ACC112 (cell line): ENCODE data around the gene TOX2.

ENCODE experiments used
- H2AFZ ChIP-seq: fragments of 200-600 bp; sonication (generic); one replicate; pipeline ENCODE4 v1.6.0; 2017; ENCODE audit warnings: antibody characterized with exemption, low read length; ENCODE audit not compliant: unreplicated experiment
- H3K27ac ChIP-seq: fragments of 200-600 bp; sonication (generic); 2 replicates; pipeline ENCODE4 v1.5.1; 2014; ENCODE audit warnings: low read depth, mild to moderate bottlenecking, antibody characterized with exemption, low read length, moderate library complexity
- H3K27me3 ChIP-seq: fragments of 200-600 bp; sonication (generic); 2 replicates; pipeline ENCODE4 v1.6.1; 2014; ENCODE audit warnings: mild to moderate bottlenecking, antibody characterized with exemption, low read length, moderate library complexity, mixed read lengths; ENCODE audit not compliant: insufficient read depth
- H3K36me3 ChIP-seq: fragments of 200-600 bp; sonication (generic); 2 replicates; pipeline ENCODE4 v1.6.1; 2016; ENCODE audit warnings: mild to moderate bottlenecking, antibody characterized with exemption, low read length, moderate library complexity, mixed read lengths; ENCODE audit not compliant: insufficient read depth
- H3K4me1 ChIP-seq: fragments of 200-600 bp; sonication (generic); one replicate; pipeline ENCODE4 v1.6.1; 2016; ENCODE audit warnings: low read length, mixed read lengths; ENCODE audit not compliant: insufficient read depth, unreplicated experiment, control insufficient read depth
- H3K4me3 ChIP-seq: fragments of 200-600 bp; sonication (generic); 2 replicates; pipeline ENCODE4 v1.5.1; 2014; ENCODE audit warnings: mild to moderate bottlenecking, low read depth, low read length
- H3K79me2 ChIP-seq: fragments of 200-600 bp; sonication (generic); one replicate; pipeline ENCODE4 v1.6.0; 2016; ENCODE audit warnings: low read length; ENCODE audit not compliant: control insufficient read depth, unreplicated experiment, insufficient read depth

The TOX2 gene

GRCh38 chr20:44072384-44072783 is 157.7 kb downstream of the TOX2 start:
- peaks cover 2% of the 10 kb centered on the region; the same call in 1 of the 2 replicates for H3K27me3 ChIP-seq
- H3K36me3 ChIP-seq: no peaks in the 10 kb centered on the region
- peaks cover 6% of the 10 kb centered on the region for H3K4me1 ChIP-seq
- no peak overlapping the region for H2AFZ ChIP-seq
- no peak overlapping the region for H3K27ac ChIP-seq
- no peaks in the 10 kb centered on the region for H3K79me2 ChIP-seq
- H3K4me3 ChIP-seq: no peak overlapping the region

GRCh38 chr20:44073011-44073674 is 158.5 kb downstream of the TOX2 start:
- Histone ChIP-seq H3K4me1 (peaks cover 6% of the 10 kb centered on the region), H3K27me3 (peaks cover 2% of the 10 kb centered on the region; the same call in 1 of the 2 replicates), H3K79me2 (no peaks in the 10 kb centered on the region), H3K4me3 (no peak overlapping the region), H2AFZ (no peak overlapping the region), H3K36me3 (no peaks in the 10 kb centered on the region), H3K27ac (no peak overlapping the region)

DNA sequence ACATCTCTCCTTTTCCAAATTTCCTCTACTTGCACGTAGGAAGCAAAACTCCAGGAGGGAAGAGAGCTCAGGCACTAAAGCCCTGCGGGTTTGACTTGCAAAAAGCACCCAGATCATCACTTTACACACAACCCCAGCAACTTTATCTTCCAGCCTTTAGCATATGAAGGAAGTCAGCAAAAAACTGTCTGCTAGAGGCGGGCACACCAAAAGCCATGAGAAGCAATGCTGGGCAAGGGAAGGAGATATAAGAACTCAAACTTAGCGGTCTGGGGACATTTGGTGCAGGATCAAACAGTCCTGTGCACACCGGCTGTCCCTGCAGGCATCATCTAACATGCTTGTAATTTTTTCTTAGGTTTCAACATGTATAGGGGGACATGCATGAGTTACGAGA is 159.0 kb downstream of the TOX2 start:
- no peaks in the 10 kb centered on the region for H3K79me2 ChIP-seq
- peaks cover 6% of the 10 kb centered on the region for H3K4me1 ChIP-seq
- H2AFZ ChIP-seq: no peak overlapping the region
- H3K27ac ChIP-seq: no peak overlapping the region
- no peaks in the 10 kb centered on the region for H3K36me3 ChIP-seq
- H3K4me3 ChIP-seq: no peak overlapping the region
- peaks cover 2% of the 10 kb centered on the region; the same call in 1 of the 2 replicates for H3K27me3 ChIP-seq

DNA sequence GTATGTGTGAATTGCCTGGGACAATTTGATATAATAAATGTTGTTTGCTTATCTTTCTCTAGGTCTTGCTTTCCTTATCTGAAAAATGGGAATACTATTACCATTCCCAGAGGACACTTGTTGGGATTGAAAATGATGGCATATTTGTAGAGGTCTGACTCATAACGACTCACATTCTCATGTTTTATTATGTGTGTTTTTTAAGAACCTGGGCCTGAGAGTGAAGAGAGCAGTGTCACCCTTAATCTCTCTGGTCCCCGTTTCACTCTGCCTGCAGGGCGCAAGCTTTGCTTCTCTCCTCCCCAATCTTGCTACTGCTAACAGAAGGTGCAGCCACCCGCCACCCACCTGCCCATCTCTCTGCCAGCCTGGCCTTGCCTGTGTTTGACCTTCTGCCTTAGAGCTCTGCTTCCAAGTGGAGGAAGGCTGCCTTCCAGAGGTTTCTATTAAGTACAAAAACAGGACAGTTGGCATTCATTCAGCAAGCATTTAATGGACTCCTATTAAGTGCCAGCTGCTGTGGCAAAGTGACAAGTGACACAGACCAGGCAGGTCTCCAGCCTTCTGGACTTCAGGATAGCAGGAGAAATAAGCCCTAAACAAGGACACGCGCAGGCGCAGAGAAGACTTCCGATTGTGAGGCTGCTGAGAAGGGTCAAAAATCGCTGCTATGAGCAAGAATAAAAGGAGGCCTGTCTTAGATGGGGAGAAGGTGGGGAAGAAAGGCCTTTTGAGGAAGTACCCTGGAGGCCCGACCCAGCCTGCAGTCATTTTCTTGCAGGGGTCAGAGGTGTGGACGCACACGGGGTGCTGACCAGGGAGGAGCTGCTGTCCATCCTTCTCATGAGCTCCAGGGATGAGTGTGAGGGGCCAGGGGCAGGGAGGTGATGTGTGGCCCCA is 159.8 kb downstream of the TOX2 start:
- peaks cover 6% of the 10 kb centered on the region for H3K4me1 ChIP-seq
- peaks cover 2% of the 10 kb centered on the region; the same call in 1 of the 2 replicates for H3K27me3 ChIP-seq
- no peak overlapping the region for H3K27ac ChIP-seq
- H3K79me2 ChIP-seq: no peaks in the 10 kb centered on the region
- H3K4me3 ChIP-seq: no peak overlapping the region
- H2AFZ ChIP-seq: no peak overlapping the region
- H3K36me3 ChIP-seq: no peaks in the 10 kb centered on the region

DNA sequence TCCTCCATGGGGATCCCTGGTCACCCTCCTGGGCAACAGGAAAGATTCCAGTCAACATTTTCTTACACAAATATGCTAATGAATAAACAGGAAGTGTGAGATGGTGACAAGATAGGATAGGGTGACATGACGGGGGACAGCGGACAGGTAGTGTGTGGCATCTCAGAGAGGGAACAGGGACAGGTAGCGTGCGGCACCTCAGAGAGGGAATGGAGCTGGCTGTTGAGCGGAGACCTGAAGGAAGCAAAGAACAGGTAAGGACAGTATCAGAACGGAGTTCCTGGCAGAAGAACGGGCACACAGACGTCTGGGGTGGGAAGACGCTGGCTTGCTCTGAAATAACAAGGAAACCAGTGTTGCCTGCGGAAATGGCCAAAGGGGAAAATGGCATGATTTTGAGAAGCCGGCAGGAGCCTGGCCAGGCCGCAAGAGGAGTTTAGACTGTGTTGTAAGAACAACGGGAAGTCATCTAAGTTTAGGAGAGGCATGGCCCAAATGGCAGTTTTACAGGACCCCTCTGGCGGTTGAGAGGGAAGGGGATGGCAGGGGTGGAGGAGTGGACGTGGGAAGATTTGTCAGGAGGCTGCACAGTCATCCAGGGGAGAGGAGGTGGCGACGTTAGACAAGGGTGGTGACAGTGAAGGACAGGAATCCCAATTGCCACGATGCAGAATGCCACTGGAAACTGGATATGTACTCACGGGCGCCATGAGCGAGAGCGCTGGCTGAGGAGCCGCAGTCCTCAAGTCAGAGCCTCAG is 160.7 kb downstream of the TOX2 start:
- H3K79me2 ChIP-seq: no peaks in the 10 kb centered on the region
- no peak overlapping the region for H2AFZ ChIP-seq
- peaks cover 6% of the 10 kb centered on the region for H3K4me1 ChIP-seq
- no peak overlapping the region for H3K4me3 ChIP-seq
- H3K27ac ChIP-seq: no peak overlapping the region
- H3K36me3 ChIP-seq: no peaks in the 10 kb centered on the region
- peaks cover 2% of the 10 kb centered on the region; the same call in 1 of the 2 replicates for H3K27me3 ChIP-seq

- Histone ChIP-seq H3K4me1 (peaks cover 6% of the 10 kb centered on the region), H3K79me2 (no peaks in the 10 kb centered on the region), H3K27ac (no peak overlapping the region), H3K4me3 (no peak overlapping the region), H3K27me3 (peaks cover 2% of the 10 kb centered on the region; the same call in 1 of the 2 replicates), H2AFZ (no peak overlapping the region), H3K36me3 (no peaks in the 10 kb centered on the region)
Observed at GRCh38 chr20:44075950-44076232, 161.2 kb downstream of the TOX2 start.

DNA sequence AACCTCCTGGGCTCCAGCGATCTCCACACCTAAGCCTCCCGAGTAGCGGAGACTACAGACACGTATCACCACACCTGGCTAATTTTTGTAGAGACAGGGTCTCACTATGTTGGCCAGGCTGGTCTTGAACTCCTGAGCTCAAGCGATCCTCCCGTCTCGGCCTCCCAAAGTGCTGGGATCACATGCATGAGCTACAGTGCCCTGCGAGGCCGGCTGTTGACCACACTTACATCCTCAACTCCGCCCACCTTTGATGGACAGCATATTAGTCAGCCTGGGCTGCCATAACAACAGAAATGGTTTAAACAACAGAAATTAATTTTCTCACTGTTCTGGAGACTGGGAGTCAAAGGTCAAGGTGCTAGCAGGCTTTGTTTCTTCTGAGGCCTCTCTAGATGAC is 164.6 kb downstream of the TOX2 start:
- H3K4me1 ChIP-seq: peaks cover 14% of the 10 kb centered on the region
- H3K79me2 ChIP-seq: no peaks in the 10 kb centered on the region
- no peak overlapping the region for H3K27ac ChIP-seq
- no peak overlapping the region for H3K4me3 ChIP-seq
- H3K27me3 ChIP-seq: no peaks in the 10 kb centered on the region
- no peak overlapping the region for H2AFZ ChIP-seq
- no peaks in the 10 kb centered on the region for H3K36me3 ChIP-seq

GRCh38 chr20:44080064-44080463 is 165.4 kb downstream of the TOX2 start:
- Histone ChIP-seq H3K4me3 (no peak overlapping the region), H3K79me2 (no peaks in the 10 kb centered on the region), H3K27me3 (no peaks in the 10 kb centered on the region), H3K27ac (no peak overlapping the region), H2AFZ (no peak overlapping the region), H3K36me3 (no peaks in the 10 kb centered on the region), H3K4me1 (peaks cover 9% of the 10 kb centered on the region)

DNA sequence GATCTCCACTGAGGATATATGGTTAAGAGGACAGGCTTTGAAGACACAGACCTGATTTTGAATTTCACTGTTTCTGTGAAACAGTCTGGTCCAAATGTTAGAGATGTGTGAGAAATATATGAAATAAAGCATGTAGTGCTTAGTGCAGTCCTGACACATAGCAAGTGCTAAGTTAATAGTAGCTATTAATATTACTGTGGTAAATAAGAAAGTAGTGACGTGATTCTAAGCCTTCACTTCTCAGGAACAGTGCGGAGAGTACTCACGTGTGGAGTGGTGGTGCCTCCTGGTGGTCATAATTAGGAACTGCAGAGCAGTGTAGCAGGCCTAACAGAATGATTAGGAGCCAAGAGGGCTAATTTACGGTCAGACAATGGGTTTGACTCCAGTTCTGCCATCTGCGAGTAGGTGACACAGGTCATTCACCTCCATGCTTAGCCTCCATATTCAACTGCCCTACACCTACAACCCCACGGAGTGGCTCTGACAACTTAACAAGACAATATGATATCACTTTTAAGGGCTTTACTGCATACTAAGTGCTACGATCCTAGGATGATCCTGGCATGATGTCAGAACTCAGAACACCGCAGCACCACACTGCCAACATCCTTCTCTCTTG is 166.1 kb downstream of the TOX2 start:
- Histone ChIP-seq H3K4me3 (no peak overlapping the region), H3K27ac (no peak overlapping the region), H3K79me2 (no peaks in the 10 kb centered on the region), H3K27me3 (no peaks in the 10 kb centered on the region), H3K36me3 (no peaks in the 10 kb centered on the region), H3K4me1 (peaks cover 9% of the 10 kb centered on the region), H2AFZ (no peak overlapping the region)

DNA sequence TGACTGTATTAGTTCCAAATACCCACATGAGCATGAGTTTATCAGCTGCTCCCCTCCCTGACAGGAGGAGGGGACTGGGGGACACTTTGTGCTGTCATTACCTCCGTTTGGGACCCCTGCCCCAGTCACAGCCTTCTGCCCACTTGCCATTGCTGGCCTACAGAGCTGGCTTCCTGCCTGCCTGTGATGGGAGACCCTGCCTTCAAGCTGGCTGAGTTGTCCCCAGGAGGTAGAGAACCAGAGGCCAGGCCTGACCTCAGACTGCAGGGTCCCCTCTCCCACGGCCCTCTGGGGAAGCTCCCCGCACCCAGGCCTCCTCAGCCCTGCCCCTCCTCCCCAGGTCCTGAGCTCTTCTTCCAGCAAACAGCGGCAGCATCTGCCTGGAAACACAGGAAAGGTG is 166.8 kb downstream of the TOX2 start:
- no peaks in the 10 kb centered on the region for H3K36me3 ChIP-seq
- no peak overlapping the region for H3K4me3 ChIP-seq
- H3K79me2 ChIP-seq: no peaks in the 10 kb centered on the region
- H3K4me1 ChIP-seq: peaks cover 9% of the 10 kb centered on the region
- no peaks in the 10 kb centered on the region for H3K27me3 ChIP-seq
- no peak overlapping the region for H3K27ac ChIP-seq
- H2AFZ ChIP-seq: no peak overlapping the region
